GM20000 (cell line): Measurements from ENCODE around the gene DLG2.

Source experiments
- DNase-seq: peaks from one replicate; pipeline ENCODE4 v3.0.0; 2012; ENCODE audit warnings: low spot score
- CTCF ChIP-seq: IDR thresholded peaks from 2 replicates; pipeline ENCODE4 v1.5.1; 2012; ENCODE audit warnings: mild to moderate bottlenecking, control low read depth; ENCODE audit errors: extremely low read depth, missing control alignments

Gene DLG2

GRCh38 chr11:85048801-85049200 lies 578.3 kb downstream of the DLG2 start:
- TF ChIP-seq CTCF = no peak

DNA sequence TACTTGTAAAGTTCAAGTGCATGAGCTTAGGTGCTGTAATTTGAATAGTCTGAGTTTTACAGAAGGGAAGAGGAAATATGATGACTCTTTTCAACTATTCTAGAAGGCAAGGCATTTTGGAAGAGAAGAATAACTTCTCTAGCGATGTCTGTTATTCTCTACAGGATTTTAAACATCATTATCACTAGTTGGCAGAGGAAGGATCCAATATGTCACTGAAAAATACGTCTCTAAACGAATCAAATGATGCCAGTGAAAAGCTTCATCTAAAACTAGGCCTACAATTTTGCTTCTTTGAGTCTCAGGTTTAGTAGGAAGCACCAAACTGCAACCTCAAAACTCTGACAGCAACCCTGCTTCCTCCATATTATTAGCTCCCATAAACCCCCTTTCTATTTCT lies 581.4 kb downstream of the DLG2 start:
- DNase-seq = no peak
- no peak for TF ChIP-seq CTCF

More at GRCh38 chr11:85048801-85049200, 578.3 kb downstream of the DLG2 start:
- DNase-seq = no peak

DNA sequence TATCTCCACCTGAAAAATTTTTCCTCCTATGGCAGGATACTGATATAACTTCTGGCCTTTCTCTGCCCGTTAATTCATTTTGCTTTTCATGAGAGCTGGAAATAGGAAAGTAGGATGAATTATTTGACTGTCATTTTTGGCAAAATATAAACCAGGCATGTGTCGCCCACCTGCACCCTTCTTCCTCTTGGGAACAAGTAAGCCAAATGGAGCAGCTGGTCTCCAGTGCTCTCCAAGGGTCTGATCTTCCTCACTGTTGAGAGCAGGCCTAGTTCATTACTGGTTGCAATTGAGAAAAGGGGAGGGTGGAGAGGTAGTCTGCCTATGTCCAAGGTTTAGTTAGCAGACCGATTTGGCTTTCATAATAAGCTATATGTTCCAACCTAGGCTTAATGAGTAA lies 582.2 kb downstream of the DLG2 start:
- TF ChIP-seq CTCF = no peak
- no peak for DNase-seq

- no peak for DNase-seq
- no peak for TF ChIP-seq CTCF
Measured at GRCh38 chr11:85042361-85042760, 584.8 kb downstream of the DLG2 start.

DNA sequence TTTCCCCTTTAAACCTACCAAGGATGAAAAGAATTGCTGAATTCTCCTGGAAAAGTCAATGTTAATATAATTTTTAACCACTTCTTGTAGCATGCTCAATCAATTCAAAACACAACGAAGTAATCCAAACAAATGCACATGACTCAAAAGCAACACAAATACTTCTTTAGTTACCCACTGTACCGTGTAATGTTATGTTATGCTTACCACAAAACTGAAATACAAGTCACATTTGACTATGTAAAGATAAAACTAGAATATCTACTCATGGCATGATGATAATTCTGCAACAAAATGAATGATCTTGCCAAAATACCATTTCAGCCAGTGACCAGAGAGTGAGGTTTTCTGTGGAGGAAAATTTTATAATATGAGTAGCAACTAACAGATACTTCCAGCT lies 587.0 kb downstream of the DLG2 start:
- no peak for TF ChIP-seq CTCF

DNA sequence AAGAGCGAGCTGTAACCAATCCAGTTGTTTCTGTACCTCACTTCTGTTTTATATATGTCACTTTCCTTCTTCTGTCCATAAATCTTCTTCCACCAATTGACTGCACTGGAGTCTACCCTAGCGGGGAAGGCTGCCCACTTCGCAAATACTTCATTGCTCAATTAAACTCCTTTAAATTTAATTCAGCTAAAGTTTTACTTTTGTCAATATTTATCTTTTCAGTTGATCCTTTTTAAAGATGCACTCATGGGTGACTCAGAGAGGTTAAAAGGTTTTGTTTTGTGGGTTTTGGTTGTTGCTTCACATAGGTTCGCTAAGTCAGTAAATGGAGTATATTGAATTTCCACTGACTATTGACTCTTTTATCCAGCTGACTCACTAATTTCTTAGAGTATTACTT lies 597.2 kb downstream of the DLG2 start:
- no peak for TF ChIP-seq CTCF
- no peak for DNase-seq

More for the DNA sequence above, 587.0 kb downstream of the DLG2 start:
- no peak for DNase-seq

- TF ChIP-seq CTCF = no peak
- DNase-seq = no peak
Measured at GRCh38 chr11:85028329-85029101, 598.6 kb downstream of the DLG2 start.
